Right cardiac atrium (tissue), 5 donors: ENCODE results near the gene IKZF1. TPM values are rescaled to one million over a fixed set of nuclear protein-coding genes. Genes with fewer than 3 reads are reported as not detected.

Experiments
- ATAC-seq, 2 donors: fragments of 200-7000 bp; cut with Tn5 transposase; one replicate each; pipeline versions ENCODE4 v1.8.0 to v1.9.1; 2020; ENCODE audit warnings: moderate library complexity in 2 of 2, mild to moderate bottlenecking in 1 of 2
- DNase-seq, 3 donors: peaks; one replicate each; pipeline ENCODE4 v3.0.0-alpha.2; 2020
- H3K27ac ChIP-seq: one replicate; pipeline ENCODE4 v1.5.1; 2013; ENCODE audit warnings: mild to moderate bottlenecking, low read length, control low read depth, moderate library complexity
- H3K27me3 ChIP-seq: one replicate; pipeline ENCODE4 v1.6.1; 2013; ENCODE audit not compliant: control insufficient read depth, insufficient read depth
- H3K4me1 ChIP-seq: one replicate; pipeline ENCODE4 v1.6.1; 2013; ENCODE audit warnings: low read length; ENCODE audit not compliant: control insufficient read depth, insufficient read depth
- H3K4me3 ChIP-seq: one replicate; pipeline ENCODE4 v1.5.1; 2013; ENCODE audit warnings: low read length, control low read depth
- H3K9me3 ChIP-seq: one replicate; pipeline ENCODE4 v1.6.1; 2013; ENCODE audit warnings: low read length; ENCODE audit not compliant: control insufficient read depth
- WGBS: extraction: QIAGEN DNeasy Blood & Tissue Kit; methylation state at CpG from one replicate; pipeline ENCODE4 v1.1.7; 2013; 5-methylcytosine and 5-hydroxymethylcytosine counted together
- intact Hi-C, 4 donors: fragments of 100-400 bp; cut with DNase I; formaldehyde crosslinking; loops; one replicate each; pipeline versions ENCODE4 v1.11.0 to v1.14.0; 2022 to 2023
- polyA plus RNA-seq: library from polyadenylated mRNA; stranded (reverse); fragments of 200-250 nt; gene quantifications from one replicate; pipeline ENCODE4 v1.2.3, GENCODE V29; 2013
- total RNA-seq, 4 donors: library from RNA; stranded (reverse); fragmentation: NEBNext Ultra II Directional; extraction: Animal tissue kit (Norgen Biotek cat#: 25700); gene quantifications; one replicate each; pipeline ENCODE4 v1.2.1, GENCODE V29; 2021
- donor health status: healthy with polysubstance abuse.
- donor health status: DM: no; HTN: yes; CAD: no.
- donor health status: DM: no; HTN: no; CAD: no.
- donor health status: DM: no; HTN: yes; CAD: no; lungs with severe emphysema.
- donor health status: DM: yes; HTN: yes; CAD: no.

IKZF1 gene
- total and polyA plus RNA-seq, 5 donors: 0.54 to 6.8 (median 4.2) TPM

DNA sequence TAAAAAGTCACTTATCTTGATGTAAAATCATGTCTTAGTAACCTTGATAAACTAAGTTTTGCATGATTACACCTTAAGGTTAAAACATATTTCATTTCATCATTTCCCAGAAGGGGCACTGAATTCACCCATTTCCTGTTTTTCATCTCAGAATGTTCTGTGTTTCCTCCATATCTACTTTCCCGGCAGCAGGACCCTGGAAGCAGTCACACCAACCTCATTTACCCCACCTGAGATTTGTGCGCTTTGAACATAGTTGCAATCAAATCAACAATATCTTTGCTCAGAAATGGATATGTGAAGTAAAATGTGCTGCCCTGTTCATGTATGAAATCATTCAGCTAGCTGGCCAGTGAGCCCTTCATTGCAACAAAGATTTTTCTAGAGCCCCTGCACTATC, 46.8 kb downstream of the IKZF1 start:
- Histone ChIP-seq H3K27me3 (peaks cover 2% of the 10 kb centered on the region), H3K4me3 (no peak overlapping the region), H3K4me1 (no peaks in the 10 kb centered on the region), H3K9me3 (no peaks in the 10 kb centered on the region), H3K27ac (no peak overlapping the region)
- WGBS: 60% methylated on average over 2 of the region's 2 CpGs
- ATAC-seq (no peak), DNase-seq (no peak)
- intact Hi-C loops: no loop called here

DNA sequence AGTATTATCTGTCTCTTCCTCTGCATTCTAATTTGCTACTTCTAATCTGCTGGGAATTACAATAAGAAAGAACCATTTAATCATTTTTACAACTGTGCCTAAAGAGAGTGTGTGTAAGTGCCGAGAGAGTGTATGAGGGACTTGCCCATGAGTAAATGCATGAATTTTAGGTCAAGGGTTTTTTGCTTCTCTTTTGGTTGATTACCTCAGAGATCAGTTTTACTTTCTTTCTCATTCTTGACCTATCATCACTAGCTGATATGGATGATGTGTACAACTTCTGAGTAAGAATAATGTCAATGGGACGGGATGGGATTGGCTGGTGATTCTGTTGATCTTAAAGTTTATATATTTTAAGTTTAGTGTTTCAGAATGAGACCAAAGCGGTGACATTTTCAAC, 47.8 kb downstream of the IKZF1 start:
- Histone ChIP-seq H3K4me1 (no peaks in the 10 kb centered on the region), H3K4me3 (no peak overlapping the region), H3K9me3 (no peaks in the 10 kb centered on the region), H3K27ac (no peak overlapping the region), H3K27me3 (peaks cover 2% of the 10 kb centered on the region)
- no peak for ATAC-seq
- DNase-seq: no peak
- intact Hi-C loops: no loop called here
- WGBS: 73% methylated on average over 3 of the region's 3 CpGs

DNA sequence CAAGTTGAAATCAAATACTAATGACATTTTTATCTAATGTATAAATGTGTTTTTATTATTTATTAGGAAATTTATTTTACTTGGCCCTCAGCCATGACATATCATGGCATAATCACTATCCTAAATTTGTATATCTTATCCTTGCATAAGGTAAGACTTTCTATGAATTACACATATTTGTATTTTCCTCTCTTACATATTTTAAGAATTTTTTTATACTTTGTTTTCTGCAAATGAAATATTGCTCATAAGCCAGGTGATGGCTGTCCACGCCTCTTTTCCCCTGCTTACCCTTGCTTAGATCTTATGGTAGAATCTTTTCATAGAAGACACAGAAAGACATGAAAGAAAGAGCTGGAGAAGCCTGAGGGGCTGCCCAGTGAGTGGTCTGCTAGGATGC, 48.2 kb downstream of the IKZF1 start:
- ATAC-seq (no peak), DNase-seq (no peak)
- Histone ChIP-seq H3K27ac (no peak overlapping the region), H3K4me1 (no peaks in the 10 kb centered on the region), H3K9me3 (no peaks in the 10 kb centered on the region), H3K4me3 (no peak overlapping the region), H3K27me3 (peaks cover 2% of the 10 kb centered on the region)
- intact Hi-C loops: no loop called here
- 90% methylated on average over 1 of the region's 1 CpG for WGBS

DNA sequence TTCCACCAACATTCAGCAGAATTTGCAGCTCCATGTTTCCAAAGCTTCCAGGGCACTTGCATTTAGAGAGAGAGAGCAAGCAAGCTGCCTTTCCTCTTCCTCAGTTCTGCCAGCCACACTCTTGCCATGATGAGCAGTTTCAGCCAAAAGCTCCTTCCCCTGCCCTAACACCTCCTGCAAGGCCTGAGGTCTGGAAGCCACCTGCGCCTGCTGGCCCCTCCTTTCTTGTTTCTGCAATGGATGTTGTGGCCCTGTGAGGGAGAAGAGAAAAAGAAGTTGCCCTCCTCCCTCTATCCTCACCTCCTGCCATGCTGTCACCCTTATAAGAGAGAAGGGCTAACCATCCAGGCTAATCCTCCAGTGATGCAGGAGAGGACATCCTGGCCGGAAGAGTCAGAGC, 48.7 kb downstream of the IKZF1 start:
- WGBS: 96% methylated on average over 2 of the region's 2 CpGs
- no peaks in the 10 kb centered on the region for H3K9me3 ChIP-seq
- H3K27me3 ChIP-seq: no peaks in the 10 kb centered on the region
- no peaks in the 10 kb centered on the region for H3K4me1 ChIP-seq
- no peak overlapping the region for H3K27ac ChIP-seq
- H3K4me3 ChIP-seq: no peak overlapping the region
- no peak for ATAC-seq
- DNase-seq: no peak
- intact Hi-C loops: no loop called here

DNA sequence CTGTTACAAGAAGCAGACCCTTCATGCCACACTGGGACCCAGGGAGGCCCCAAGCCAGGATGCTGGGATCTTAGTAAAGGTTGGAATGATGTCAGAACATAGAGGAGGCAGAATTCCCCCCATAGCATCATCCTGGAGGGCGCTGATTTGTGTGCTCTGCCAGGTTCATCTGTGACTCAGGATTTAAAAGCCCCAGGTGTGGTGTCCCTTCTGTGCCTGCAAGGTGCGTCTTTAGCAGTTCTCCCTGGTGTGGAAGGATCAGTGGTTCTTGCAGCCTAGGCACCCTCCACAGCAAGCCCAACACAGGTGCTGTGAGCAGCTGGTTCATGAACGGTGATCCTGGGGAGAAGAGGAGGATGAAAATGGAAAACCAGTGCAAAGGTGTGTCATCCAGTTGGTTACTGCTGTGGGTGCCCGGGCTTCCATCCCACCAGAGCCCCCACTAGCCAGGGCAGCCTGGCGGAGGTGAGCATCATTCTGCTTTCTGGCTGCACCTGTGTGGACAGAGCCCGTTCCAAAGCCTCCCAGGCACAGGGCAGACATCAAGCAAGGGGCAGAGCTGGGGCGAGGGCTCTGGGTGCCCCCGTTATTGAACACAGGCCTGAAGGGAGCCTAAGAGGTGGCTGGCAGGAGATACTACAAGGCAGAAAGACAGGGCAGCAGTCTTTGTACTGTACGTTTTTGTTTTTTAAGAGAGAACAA, 49.5 kb downstream of the IKZF1 start:
- no peak for ATAC-seq
- intact Hi-C loops: no loop called here
- WGBS: 82% methylated on average over 9 of the region's 9 CpGs

DNA sequence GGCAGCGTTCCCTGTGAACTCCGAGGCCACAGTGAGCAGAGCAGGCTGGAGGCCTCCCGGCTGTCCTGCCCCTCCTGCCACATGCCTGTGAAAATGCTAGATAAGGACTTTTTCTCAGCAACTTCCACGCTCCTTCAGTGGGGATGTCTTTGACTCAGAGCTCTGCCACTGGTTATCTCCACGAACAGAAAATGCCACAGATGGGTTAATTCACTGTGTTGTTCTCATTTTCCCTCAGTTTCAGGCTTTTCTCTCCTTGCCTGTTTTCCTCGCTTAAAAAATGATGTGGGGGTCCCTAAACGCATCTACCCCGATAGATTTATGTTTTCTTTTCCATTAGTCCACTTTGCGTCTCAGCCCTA, 51.3 kb downstream of the IKZF1 start:
- Histone ChIP-seq H3K4me3 (no peak overlapping the region), H3K9me3 (no peaks in the 10 kb centered on the region), H3K27ac (no peak overlapping the region), H3K4me1 (peaks cover 2% of the 10 kb centered on the region), H3K27me3 (no peaks in the 10 kb centered on the region)
- intact Hi-C loops: no loop called here
- 31% methylated on average over 9 of the region's 9 CpGs for WGBS
- DNase-seq (peak; percentile 33 to 61 (median 55)), ATAC-seq (peak; percentile 45 to 54)

More for the DNA sequence above, 49.5 kb downstream of the IKZF1 start:
- Histone ChIP-seq H3K27ac (no peak overlapping the region), H3K4me1 (no peaks in the 10 kb centered on the region), H3K27me3 (no peaks in the 10 kb centered on the region), H3K4me3 (no peak overlapping the region), H3K9me3 (no peaks in the 10 kb centered on the region)
- DNase-seq: no peak

DNA sequence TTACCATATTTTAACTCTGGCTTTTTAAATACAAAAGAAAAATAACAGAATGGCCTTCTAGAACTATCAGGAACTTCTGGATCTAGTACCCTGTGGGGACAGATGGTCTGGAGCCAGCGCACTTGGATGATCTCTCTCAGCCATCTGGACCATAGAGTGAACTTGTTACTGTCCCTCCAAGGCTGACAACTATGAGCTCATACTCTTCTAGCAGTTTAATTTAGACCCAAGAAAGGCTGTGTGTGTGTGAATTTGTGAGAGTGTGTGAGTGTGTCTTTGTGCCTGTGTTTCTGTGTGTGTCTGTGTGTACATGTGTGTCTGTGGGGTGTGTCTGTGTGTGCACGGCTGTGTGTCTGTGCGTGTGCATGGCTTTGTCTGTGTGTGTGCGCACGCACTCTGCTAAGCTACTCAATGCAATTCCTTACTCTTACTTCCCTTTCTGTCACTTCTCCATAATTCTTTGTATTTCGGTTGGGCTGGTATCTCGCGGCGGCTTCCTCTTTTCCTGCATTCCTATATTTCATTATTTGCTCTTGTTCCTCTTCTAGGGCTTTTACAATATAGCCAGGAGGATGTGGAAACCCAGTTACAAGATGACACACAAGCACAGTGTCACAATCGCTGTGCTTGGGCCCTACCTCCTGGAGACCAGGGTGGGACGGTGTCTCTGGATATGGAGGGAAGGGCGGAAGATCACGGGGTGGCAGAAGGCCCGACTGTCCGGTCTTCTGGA, 51.9 kb downstream of the IKZF1 start:
- DNase-seq (peak; percentile 43 to 75 (median 63)), ATAC-seq (peak; percentile 64 to 66)
- 76% methylated on average over 15 of the region's 15 CpGs for WGBS
- H3K4me1 ChIP-seq: peaks cover 2% of the 10 kb centered on the region
- H3K4me3 ChIP-seq: no peak overlapping the region
- H3K27me3 ChIP-seq: no peaks in the 10 kb centered on the region
- intact Hi-C loops: no loop called here
- H3K9me3 ChIP-seq: no peaks in the 10 kb centered on the region
- no peak overlapping the region for H3K27ac ChIP-seq

DNA sequence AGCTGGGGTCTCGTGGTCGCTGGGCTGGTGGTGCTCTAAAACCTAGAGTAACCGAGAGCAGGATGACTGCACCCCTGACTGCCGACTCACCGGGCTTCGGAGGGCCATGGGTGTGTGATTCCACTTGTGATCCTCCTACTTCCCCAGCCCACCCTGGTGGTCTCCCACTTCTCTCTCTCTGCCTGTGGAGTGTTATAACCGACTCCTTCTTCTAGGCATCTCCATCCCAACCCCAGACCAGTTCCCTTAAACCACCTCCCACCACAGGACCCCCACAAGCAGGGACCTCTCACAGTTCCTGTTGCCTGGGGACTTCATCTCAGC, 52.4 kb downstream of the IKZF1 start:
- Histone ChIP-seq H3K27me3 (no peaks in the 10 kb centered on the region), H3K27ac (no peak overlapping the region), H3K4me1 (peaks cover 2% of the 10 kb centered on the region), H3K9me3 (no peaks in the 10 kb centered on the region), H3K4me3 (no peak overlapping the region)
- ATAC-seq (no peak), DNase-seq (no peak)
- WGBS: 89% methylated on average over 7 of the region's 7 CpGs
- intact Hi-C loops: no loop called here

DNA sequence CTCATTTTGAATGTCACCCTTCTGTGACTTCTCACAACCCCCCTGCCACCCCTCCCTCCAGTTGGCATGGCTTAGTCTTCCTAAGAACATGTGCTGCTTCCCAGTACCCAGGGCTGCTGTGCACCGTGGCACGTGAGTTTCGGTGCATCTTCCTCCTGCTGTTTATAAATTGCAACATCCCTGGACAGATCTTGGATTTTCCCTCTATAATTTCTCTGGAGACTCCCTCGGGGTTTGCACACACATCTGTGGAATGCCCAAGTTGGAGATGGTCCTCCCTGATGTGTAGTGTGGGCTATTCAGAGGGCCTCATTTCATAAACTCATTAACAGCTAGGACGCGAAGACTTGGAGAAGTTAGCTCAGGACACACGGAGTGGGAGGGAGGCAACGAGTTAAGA, 52.9 kb downstream of the IKZF1 start:
- no peak overlapping the region for H3K27ac ChIP-seq
- H3K9me3 ChIP-seq: no peaks in the 10 kb centered on the region
- intact Hi-C loops: no loop called here
- 82% methylated on average over 8 of the region's 8 CpGs for WGBS
- no peaks in the 10 kb centered on the region for H3K27me3 ChIP-seq
- peaks cover 2% of the 10 kb centered on the region for H3K4me1 ChIP-seq
- DNase-seq (no peak), ATAC-seq (no peak)
- H3K4me3 ChIP-seq: no peak overlapping the region

DNA sequence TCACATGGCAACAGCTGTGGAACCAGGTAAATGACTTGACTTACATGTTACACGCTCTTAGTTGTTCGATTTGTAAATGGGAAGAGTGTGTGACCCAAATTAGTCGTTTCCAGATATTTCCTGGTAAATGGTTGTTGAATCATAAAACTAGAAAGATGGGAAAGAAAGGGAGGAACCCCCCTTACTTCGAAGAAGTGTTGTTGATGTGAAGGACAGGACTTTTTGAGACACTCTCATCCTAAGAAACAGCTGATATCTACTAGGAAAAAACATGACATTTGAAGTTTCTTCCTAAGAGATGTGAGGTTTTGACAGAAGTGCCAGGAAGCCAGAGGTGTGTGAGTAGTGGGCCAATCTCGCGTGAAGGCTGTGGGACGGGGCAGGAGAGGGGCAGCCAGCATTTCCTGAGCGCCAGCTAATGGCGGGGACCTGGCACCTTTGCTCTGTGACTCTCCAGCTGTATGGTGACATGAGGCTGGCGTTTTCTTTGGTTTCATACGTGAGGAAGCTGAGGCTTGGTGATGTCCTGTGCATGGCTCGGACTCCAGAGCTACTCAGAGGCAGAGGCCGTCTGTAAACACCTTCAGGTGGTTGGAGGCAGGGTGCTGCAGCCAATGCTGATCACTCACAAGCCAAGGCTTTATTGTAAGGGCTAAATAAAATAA, 53.7 kb downstream of the IKZF1 start:
- H3K9me3 ChIP-seq: no peaks in the 10 kb centered on the region
- H3K4me3 ChIP-seq: no peak overlapping the region
- DNase-seq: no peak
- WGBS: 66% methylated on average over 13 of the region's 13 CpGs
- intact Hi-C loops: no loop called here
- peaks cover 2% of the 10 kb centered on the region for H3K4me1 ChIP-seq
- ATAC-seq: no peak
- no peak overlapping the region for H3K27ac ChIP-seq
- no peaks in the 10 kb centered on the region for H3K27me3 ChIP-seq

DNA sequence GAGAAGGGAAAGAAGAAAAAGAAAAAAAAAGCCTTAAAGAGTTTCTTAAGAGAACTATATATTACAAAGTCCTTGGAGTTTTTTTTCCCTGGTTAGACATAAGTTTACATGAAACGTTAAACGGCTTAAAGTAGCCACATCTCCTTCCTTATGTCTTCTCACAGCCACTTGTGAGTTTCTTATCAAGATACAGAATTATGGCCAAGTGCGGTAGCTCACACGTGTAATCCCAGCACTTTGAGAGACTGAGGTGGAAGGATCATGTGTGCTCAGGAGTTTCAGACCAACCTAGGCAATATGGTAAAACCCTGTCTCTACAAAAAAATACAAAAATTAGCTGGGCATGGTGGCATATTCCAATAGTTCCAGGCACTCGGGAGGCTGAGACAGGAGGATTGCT, 54.3 kb downstream of the IKZF1 start:
- ATAC-seq: no peak
- 73% methylated on average over 5 of the region's 5 CpGs for WGBS

More for the DNA sequence above, 54.3 kb downstream of the IKZF1 start:
- H3K9me3 ChIP-seq: no peaks in the 10 kb centered on the region
- no peak overlapping the region for H3K4me3 ChIP-seq
- no peaks in the 10 kb centered on the region for H3K27me3 ChIP-seq
- intact Hi-C loops: no loop called here
- DNase-seq: no peak
- H3K27ac ChIP-seq: no peak overlapping the region
- H3K4me1 ChIP-seq: peaks cover 2% of the 10 kb centered on the region
